GM21515 (cell line): ENCODE data around the gene IDI1.

Experiments
- ATAC-seq: cut with Tn5 transposase; IDR thresholded peaks from one replicate; pipeline ENCODE4 v1.9.1; 2021; ENCODE audit not compliant: unreplicated experiment

The IDI1 gene

DNA sequence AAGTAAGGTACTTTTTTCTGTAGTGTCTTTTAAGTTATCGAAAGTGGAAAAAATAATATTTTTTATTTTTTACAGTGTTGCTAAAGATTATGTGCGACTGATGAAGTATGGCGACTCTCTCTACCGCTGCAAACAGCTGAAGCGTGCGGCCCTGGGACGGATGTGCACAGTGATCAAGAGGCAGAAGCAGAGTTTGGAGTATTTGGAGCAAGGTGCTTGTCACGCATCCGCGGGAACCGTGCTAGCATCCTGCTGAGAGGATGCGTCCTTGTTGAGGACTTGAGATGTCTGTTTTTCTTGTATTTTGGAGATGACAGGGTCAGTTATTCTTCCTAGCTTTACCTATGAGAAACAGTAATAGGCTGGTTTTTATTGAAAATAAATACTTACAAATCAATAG lies 52.9 kb downstream of the IDI1 start:
- ATAC-seq, result no peak

GRCh38 chr10:995559-995926 lies 53.4 kb downstream of the IDI1 start:
- no peak for ATAC-seq

- ATAC-seq, result no peak
Measured at GRCh38 chr10:994836-995558, 53.9 kb downstream of the IDI1 start.

- ATAC-seq, result no peak
Measured at GRCh38 chr10:992871-993270, 56.0 kb downstream of the IDI1 start.

- no peak for ATAC-seq
Measured at GRCh38 chr10:992467-992866, 56.5 kb downstream of the IDI1 start.

- ATAC-seq, result no peak
Measured at GRCh38 chr10:990808-991207, 58.1 kb downstream of the IDI1 start.
